GM18507 (cell line): ENCODE data around the gene NEK9.
A peak's percentile ranks its signal among the peaks of the same experiment; 100 is the strongest.

Experiments
- DNase-seq: peaks from one replicate; pipeline ENCODE4 v3.0.0; 2011; ENCODE audit warnings: low read depth; ENCODE audit not compliant: insufficient read length; ENCODE audit errors: extremely low spot score
- FAIRE-seq: peaks from 2 replicates; lab custom pipeline; 2011; peaks lifted over from hg19 to GRCh38; lab: Jason Lieb, UNC

The NEK9 gene

GRCh38 chr14:75120541-75121291 is 6.1 kb downstream of the NEK9 start:
- no peak for FAIRE-seq
- DNase-seq = no peak

DNA sequence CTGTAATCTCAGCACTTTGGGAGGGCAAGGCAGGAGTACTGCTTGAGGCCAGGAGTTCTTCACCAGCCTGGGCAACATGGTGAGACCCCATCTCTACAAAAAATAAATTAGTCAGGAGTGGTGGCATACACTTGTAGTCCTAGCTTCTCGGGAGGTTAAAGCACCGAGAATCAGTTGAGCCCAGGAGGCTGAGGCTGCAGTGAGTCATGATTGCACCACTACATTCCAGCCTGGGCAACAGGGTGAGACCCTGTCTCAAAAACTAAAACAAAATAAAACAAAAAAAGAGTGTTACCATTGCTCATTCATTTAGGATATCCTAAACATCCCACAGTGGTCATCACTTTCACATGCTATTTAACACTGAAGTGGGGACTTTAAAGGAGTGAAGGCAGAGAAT is 7.8 kb downstream of the NEK9 start:
- DNase-seq (no peak), FAIRE-seq (no peak)

DNA sequence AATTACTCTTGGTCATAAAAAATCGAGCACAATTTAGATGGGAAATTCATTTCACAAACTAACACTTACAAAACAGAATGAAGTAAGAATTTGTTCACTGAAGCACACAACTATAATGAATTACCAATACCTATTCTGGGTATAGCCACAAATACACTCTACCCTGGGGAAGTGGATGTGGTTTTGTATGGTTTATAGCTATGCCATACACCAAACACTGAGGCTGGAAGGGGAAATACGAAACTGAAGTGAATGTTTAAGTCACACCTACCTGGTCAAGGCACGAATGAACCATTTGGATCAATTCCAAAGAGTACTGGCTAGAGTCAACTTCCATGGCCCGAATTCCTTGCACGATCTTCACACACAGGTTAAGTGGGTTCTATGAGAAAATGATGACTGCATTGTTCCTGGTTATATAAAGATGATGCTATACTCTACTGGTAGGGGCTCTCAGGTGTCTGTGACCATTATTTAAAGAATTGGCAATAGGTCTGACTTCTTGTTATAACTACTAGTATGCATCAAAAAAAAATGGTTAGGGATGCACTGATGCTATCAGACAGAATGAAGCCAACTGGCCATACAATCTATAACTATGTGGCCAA is 12.8 kb downstream of the NEK9 start:
- DNase-seq = no peak
- peak; percentile 69 for FAIRE-seq

GRCh38 chr14:75109877-75110276 is 17.0 kb downstream of the NEK9 start:
- DNase-seq (no peak), FAIRE-seq (no peak)

- FAIRE-seq (no peak), DNase-seq (no peak)
Measured at GRCh38 chr14:75107186-75107585, 19.7 kb downstream of the NEK9 start.

DNA sequence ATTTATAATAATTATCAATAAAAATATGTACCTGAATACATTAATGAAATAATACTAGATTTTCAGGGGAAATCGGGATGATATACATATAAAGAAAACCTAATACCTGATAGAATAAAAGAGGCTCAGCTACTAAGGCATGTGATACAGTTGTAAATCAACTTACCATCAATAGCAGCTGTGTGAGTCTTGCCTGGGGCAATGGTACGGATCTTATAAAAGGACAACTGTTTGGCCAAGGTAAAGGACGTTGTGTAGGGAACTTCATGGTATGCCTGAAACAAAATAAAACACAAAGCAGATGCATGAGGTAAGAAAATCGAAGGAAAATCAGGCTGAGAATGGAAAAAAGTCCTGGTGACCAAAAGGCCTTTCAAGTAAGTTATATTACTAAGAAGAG is 25.4 kb downstream of the NEK9 start:
- DNase-seq (no peak), FAIRE-seq (no peak)

GRCh38 chr14:75098682-75099081 is 28.2 kb downstream of the NEK9 start:
- FAIRE-seq = no peak
- no peak for DNase-seq

- FAIRE-seq = no peak
- no peak for DNase-seq
Measured at GRCh38 chr14:75098212-75098611, 28.6 kb downstream of the NEK9 start.

- DNase-seq (no peak), FAIRE-seq (no peak)
Measured at GRCh38 chr14:75096959-75097358, 29.9 kb downstream of the NEK9 start.

- DNase-seq (no peak), FAIRE-seq (no peak)
Measured at GRCh38 chr14:75095690-75096089, 31.2 kb downstream of the NEK9 start.

DNA sequence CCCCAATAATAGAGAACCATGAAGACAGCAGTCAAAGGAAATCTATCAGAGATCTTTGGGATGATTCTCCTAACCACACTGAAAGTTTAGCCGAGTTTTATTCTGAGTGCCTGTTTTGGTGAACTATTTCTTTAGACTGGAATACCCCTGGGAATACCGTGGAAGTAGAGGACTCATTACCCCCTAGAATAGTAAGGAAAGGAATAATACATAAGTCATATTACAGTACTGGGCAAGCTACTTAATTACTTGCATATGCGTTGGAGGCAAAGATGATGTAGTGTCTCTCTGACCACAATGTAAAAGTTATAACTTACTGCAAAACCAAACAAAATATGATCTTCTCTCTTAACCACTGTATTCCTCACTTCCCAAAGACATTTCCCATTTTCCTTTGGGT is 32.0 kb downstream of the NEK9 start:
- no peak for DNase-seq
- FAIRE-seq = no peak

DNA sequence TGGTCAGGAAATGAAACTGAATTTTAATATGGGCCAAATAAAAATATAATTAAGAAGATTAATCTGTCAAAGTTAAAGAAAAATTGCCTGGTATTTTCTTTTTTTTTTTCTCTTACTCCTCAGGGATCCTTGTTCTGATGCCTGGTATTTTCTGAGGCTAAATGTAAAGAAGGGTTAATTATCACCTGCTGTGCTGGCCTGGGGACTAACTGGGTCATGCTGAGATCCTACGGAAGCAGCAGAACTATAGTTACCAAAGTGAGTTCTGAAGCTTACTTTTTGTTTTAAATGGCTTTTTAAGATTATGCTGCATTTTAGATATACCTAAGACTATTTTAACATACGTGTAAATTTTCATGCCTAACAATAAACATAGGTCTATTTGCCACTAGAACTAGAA is 34.1 kb downstream of the NEK9 start:
- no peak for FAIRE-seq

DNA sequence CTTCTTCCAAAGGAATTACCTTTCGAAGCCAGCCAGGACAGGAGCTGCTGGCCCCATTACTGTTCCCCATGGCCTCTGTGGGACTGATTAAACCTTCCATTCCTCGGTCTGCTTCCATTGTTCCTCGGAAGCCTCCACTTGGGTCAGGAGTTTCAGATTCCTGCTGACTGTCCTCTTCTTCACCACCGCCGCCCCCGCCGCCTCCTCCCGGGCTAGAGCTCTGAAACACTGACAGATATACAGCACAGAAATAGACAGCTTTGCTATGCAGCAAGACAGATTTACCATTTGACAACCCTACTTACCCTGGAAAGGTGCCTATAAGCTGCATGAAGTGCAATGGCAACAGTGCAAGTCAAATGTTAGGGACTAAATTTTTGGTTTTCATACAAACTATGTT is 35.6 kb downstream of the NEK9 start:
- no peak for DNase-seq
- no peak for FAIRE-seq

More for the DNA sequence above, 34.1 kb downstream of the NEK9 start:
- DNase-seq = no peak

DNA sequence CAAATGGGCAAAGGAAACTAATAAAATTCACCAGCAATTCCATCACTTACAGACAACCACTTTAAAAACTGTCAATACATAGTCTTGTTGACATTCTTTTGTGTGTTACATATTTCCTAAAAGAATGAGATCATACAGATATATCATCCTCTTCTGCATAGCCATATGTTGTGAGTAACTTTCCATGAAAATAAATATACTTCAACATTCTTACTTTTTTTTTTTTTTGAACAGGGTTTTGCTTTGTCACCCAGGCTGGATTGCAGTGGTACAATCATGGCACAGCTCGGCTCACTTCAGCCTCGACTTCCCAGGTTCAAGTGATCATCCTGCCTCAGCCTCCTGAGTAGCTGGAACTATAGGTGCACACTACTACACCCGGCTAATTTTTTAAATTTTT is 36.5 kb downstream of the NEK9 start:
- no peak for FAIRE-seq
- no peak for DNase-seq

GRCh38 chr14:75088566-75089373 is 38.1 kb downstream of the NEK9 start:
- FAIRE-seq (peak; percentile 73), DNase-seq (no peak)

DNA sequence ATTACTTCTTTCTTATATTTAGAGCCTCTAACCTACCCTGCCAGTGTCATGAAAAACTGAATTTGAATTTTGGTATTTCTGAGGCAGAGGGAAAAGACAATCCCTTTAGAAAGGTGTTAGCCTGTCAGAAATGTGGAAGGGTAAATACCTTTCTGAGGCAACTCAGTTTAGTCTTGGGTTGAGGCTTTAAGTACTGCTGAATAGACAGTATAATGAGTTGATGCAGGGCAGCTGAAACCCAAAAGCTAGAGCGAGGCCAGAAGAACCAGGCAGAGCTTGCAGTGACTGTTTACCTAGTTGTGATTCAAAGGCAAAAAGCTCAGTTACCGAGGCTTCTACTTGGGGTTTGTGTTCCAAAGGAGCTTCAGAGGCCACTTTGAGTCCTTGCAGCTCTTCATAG is 38.7 kb downstream of the NEK9 start:
- FAIRE-seq = no peak
- DNase-seq = no peak

GRCh38 chr14:75084513-75084912 is 42.3 kb downstream of the NEK9 start:
- DNase-seq (no peak), FAIRE-seq (no peak)

DNA sequence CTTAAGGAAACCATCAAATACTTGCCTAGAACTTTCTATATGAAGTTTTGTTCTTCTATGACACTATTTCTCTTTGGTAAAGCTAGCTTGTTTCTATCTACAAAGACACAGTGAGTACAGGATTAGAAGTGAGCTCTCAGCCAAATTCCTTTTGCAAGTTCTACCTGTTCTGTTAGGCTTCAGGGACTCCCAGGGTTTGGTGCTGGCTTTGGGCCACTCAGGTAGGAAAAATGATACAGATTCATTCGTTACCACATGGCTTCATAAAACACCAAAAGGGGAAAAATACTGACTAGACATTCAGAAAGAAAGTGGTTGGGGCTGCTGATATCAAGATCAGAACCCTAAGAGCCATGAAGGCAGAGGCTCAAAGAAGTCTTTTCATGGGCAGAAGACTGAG is 43.6 kb downstream of the NEK9 start:
- DNase-seq = no peak
- FAIRE-seq = no peak

- no peak for FAIRE-seq
- DNase-seq = no peak
Measured at GRCh38 chr14:75081660-75082229, 45.1 kb downstream of the NEK9 start.

GRCh38 chr14:75079521-75079920 is 47.3 kb downstream of the NEK9 start:
- no peak for DNase-seq
- no peak for FAIRE-seq
